GDM1 (cell line): ENCODE data around the gene KIAA1217.

Experiments used
- DNase-seq: peaks from one replicate; lab custom pipeline; 2025; lab: John Stamatoyannopoulos, UW

The KIAA1217 gene

DNA sequence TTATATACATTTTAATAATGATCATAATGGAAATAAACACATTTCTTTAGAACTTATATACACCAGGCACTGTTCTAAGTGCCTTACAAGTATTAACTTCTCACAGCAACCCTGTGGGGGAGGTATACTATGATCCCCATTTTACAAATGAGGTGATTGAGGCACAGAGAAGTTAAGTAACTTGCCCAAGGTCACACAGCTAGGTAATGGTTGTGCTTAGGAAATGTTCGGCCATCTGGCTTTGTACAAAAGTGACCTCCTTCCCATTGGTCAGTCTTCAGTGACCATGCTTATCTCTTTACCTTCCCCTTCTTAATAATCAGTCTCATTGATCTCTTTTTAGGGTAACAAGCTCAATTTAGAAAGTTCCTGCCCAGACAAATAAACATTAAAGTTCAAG lies 158.8 kb downstream of the KIAA1217 start:
- no peak for DNase-seq

DNA sequence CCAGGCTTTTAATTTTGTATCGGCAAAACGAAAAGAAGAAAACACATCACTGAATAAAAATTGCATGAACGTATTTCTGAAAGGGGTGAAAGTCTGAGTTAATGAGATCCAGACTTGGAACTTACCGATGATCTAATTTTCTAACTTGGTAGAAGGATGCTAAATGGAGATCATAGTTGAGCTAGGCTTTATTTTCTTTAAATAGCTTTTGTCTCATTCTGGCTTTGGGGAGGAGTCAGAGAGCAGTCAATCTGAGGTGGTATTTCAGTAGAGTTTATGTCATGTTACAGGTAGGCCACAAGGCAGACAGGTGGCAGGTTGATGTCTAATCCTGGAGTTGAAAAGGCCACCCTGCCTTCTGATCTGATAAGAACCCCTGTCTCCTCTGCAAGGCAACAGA lies 161.9 kb downstream of the KIAA1217 start:
- no peak for DNase-seq

DNA sequence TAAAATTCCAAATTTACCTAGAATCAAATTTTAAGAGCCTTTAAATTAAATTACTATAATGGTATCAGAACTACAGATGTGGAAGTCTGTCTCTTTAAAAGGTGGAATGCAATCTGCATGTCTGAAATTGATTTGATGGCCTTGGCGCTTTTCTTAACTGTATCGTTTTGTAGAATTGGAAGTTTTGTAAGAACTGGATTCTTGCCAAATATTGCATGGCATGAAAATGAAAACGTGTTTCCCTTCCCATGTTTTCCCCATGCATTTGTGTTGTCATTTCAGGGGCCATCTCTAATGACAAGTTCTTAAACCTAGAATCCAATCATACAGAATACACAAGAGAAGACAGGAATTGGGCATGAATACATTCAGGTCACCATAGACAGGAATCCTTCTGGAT lies 162.5 kb downstream of the KIAA1217 start:
- DNase-seq: no peak

DNA sequence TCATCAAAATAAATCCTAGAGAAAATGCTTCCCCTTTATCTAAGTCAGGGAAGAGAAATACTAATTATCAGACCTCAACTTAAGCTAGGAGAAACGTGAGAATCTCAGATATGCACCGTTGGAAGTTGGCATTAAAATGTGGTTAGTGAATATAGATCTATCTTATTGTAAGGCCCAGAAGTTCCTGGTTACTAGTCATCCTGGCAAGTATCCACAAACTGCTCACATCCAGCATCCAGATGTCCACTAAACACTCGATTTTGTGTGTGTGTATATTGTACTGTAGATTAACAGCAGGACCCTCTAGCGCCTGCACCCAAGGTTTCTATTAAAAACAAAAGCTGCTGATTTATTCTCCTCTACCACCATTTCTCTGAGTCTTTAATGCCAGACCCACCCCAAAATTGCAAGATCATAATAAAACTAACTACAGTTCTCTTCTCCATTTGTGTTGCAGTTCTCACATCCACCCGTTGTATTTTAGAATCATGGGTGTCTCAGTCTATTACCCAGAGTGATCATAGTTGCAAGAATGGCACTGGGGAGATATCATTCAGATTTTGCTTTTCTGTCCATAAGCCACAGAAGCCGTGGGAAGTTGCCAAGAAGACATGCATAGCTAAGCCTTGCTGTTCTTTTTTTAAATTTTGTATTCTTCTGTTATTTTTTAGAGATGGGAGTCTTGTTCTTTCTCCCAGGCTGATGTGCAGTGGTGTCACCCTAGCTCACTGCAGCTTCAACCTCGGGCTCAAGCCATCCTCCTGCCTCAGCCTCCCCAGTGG lies 165.4 kb downstream of the KIAA1217 start:
- DNase-seq: no peak

DNA sequence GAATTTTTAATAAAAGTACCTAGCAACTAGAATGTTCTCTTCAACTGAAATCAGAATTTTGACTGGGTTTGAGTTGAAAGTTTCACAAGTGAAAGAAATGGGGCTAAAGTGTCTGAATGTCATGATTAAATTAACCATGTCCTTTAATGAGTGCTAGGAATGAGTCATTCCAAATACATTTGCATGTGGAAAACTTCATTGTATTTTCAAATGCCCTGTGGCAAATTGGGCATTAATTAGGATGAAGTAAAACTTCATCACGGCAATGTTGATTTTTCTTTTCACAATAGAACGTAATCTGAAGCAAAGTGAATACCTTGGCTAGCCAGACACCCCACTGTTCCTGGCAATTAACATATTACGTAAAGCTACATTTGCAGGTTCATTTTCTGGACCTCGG lies 166.6 kb downstream of the KIAA1217 start:
- no peak for DNase-seq

DNA sequence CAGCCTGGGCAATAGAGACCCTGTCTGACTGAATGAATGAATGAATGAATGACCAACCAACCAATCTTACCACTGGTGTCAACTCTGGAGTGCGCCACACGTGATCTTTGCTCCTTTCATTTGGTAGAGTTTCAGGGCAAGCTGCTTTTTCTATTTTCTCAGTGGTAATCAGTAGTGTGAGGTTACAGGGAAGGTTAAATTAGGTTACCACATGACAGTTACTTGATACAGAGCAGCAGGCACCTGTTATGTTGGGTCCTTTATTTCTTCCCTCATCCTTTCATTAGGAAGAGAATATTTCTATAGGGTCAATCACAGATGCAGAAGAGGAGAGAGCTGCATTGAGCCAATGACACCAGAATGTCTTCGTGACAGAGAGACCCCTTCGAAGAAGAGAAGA lies 167.8 kb downstream of the KIAA1217 start:
- DNase-seq: no peak

DNA sequence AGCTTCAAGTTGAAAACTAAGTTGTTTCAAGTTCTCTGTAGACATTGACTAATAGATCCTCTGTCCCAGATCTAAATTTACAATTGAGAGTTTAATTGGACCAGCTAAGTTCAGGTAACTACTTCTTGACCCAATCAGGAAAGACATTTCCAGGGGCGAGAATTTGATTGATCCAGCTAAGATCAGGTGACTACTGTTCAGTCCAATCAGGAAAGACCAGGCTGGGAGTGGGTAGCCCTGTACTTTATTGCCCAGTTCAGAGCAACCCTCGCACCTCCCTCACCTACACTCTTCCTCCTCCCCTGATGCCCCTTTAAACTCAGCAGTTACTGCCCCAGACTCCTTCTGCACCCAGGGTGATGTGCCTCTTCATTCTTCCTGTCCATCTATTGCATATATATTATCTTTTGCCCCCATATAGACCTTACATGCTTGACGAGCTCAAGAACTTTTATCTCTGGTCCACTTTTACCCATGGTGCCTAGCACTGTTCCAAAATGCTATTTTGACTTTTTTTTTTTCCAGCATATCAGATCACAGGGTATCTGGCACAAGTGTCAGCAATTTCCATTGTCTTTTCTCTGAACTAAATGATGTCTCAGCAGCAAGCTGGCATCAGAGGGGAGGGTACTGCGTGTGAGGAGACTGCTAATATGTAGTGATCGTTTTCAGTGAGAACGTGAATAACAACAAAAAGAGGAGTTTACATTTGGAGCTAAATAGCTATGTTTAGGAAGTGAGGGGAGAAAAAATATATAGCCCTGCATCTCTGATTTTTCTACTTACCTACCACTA lies 169.4 kb downstream of the KIAA1217 start:
- DNase-seq: no peak

DNA sequence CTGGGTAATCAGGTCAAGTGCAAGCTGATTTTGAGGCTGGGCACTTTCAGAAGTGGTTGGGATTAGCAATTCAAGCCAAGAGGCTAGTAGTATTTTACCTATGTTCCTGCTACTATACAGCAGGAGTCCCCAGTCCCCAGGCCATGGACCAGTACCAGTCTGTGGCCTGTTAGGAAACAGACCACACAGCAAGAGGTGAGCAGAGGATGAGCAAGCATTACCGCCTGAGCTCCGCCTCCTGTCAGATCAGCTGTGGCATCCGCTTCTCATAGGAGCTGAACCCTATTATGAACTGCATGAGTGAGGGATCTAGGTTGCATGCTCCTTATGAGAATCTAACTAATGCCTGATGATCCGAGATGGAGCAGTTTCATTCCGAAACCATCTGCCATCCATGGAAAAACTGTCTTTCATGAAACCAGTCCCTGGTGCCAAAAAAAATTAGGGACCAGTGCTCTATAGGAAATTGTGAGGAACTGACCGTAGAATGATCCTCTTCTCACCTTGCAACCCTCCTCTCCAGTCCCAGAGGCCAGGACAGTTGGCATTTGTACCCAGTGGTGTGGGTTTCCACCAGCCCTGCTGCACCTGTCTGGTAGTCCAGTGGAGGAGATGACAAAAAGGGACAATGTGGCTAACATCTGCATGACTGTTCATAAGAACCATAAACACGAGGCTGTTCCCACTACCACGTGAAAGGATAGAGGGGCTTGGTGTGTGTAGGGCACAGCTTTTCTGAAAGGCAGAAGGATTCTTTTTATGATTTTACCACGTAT lies 172.5 kb downstream of the KIAA1217 start:
- DNase-seq: no peak

DNA sequence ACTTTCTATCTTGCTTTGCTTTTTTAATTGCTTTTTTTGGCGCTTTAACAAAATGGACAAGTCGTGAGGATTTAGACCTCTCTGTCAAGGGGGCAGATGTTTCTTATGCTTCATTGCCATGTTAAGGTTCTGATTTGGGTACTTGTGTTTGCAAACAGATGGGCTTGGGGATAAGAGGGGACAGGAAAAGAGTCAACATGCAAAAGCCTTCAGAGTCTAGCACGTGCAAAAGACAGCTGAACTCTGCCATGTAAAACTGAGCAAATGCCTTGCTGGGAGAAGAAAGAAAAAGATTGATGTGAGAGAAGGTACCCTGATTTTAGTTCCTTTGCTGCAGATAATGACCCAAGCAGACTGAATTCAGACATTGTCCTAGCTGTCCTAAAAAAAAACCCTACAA lies 173.1 kb downstream of the KIAA1217 start:
- DNase-seq: no peak

DNA sequence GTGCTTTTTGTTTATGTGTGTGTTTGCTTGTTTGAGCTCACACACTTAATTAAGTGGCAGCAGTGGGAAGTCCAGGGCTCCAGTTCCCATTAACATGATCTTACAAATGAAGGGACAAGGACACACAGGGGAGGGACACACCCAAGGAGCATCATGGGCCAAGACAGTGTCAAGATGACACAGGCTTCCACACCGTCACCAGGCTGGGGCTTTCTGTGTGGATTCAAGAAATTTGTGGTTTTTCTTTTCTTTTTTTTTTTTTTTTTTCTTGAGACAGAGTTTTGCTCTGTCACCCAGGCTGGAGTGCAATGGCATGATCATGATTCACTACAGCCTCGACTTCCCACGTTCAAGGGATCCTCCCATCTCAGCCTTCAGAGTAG lies 173.6 kb downstream of the KIAA1217 start:
- DNase-seq: no peak

DNA sequence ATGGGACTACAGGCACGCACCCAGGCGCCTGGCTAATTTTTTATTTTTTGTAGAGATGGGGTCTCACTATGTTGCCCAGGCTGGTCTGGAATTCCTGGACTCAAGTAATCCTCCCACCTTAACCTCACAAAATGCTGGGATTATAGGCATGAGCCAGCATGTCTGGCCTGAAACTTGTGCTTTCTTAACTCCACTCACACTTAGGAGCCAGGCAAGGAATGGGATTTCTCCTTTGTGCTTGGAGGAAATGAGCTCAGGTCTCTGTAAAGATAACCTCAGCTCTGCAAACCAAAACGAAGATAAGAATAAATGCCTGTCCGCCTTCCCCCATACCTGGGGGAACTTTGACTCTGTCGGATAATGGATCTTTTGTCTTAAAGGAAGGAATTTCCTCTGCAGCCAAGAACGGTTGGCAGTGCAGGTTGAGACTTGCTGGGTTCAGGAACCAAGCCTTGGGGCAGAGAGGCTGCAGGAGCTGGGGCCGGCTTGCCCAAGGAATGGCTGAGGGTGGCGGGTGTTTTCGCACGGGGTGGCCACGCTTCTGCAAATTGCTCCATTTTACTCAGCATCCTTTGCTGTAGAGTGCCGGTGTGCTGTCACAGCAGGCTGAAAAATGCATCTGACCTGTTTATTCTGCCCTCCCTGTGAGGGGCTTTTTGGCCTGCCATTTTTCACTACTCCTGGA lies 174.2 kb downstream of the KIAA1217 start:
- no peak for DNase-seq

DNA sequence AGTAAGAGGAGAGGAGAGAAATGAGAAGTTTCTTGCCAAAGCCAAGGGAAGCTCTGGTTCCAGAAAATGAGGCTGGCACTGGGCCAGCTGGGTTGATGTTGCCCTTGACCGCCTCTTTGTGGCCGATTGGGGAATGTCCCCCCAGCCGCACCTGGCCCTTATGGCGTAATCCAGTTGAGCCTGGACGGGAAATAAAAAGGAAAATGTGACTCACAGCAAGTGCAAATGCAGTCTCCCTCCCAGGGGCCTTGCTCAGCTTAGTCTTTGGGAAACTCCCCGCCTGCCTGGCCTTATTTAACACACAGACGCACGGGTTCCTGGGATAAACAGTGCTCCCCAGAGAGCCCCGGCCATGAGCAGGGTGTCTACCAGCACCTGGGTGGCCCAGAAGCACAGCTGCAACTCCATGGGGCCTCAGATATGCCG lies 174.8 kb downstream of the KIAA1217 start:
- DNase-seq: no peak

DNA sequence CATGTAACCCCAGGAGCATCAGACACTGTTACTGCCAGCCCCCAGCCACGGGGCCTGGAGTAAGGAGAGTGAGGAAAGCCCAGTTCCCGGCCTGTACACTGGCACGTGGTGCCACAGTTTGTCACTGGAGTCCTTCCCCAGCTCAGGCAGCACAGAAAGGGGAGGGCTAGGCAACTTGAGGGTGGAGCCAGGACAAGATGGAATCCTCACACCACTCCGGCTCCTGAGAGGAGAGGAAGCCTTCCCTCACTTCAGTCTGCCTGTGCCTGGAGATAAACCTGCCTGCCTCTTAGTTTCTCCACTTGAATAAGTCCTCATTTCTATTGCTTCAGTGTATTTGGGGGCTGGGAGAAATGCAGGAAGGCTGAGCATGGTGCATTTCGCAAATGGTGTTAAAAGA lies 176.0 kb downstream of the KIAA1217 start:
- no peak for DNase-seq

DNA sequence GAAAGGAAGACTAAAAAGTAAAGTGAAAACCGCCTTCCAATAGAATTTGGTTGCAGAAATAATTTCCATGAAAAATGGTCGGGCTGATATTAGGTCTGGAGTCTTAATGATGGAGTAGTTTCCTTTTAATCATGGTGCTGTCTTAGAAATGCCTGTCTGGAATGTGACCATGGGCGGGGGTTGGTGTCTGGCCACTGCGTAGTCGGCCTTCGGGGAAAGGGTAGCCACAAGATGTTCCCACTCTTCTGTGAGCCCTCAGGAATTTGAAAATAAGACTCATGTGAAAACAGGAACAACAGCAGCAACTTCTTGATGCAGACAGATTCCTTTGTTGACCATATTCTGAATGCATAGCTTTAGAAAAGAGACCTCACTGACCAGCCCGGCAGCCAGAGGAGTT lies 176.8 kb downstream of the KIAA1217 start:
- DNase-seq: no peak

DNA sequence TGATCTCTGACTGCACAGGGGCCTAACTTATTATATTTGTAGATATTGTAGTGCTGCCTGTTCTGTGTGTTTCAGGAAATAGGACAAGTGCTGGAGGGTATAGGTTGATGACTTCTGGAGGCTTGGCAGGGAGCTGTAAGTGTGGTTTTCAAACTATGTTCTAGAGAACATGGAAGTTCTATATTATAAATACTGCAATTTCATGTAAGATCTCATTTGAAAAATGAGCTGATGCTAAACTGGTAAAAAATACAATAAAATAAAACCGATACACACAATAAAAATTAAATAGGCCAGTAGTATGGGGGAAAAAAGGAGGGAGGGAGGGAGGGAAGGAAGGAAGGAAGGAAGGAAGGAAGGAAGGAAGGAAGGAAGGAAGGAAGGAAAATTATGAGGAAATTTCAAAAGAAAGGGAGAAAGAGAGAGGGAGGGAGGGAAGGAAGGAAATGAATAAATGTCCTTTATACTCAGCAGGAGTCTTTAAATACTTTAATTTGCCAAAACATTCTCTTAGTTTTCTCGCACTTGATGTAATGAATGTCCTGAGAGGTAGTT lies 181.3 kb downstream of the KIAA1217 start:
- DNase-seq: no peak

DNA sequence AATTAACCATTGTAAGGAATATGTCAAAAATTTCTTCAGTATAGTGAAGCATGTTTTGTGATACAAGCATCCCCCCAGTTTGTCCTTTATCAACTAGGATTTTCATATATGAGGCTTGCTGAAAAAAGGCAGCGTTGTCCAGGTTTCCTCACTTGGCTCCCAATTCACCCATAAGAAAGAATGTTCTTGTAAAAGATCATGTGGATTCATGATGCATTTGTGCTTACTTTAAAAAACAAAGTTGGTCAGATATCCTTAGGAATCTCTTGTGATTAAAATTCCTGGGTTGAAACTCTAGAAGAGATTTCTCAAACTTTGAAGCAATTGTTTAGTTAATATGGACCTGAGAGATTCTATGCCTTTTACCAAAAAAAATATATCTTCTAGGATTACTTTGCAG lies 181.8 kb downstream of the KIAA1217 start:
- DNase-seq: no peak

DNA sequence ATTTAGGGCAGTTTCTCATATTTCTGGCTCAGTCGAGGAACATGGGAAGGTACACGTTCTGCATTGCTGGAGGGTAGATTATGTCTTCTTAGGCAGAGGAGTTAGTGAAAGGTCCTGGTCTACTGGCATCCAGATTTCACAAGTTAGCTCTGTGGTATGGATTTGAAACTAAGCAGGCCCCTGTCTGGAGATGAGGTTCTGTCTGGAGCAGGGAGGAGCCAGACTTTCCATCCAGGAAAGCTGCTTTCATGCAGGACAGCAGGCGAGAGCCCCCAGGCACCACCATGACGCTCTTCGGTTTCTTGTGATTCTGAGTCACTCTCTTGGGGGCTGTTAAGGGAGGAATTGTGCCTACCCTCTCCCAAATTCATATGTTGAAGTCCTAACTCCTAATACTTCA lies 184.3 kb downstream of the KIAA1217 start:
- no peak for DNase-seq

DNA sequence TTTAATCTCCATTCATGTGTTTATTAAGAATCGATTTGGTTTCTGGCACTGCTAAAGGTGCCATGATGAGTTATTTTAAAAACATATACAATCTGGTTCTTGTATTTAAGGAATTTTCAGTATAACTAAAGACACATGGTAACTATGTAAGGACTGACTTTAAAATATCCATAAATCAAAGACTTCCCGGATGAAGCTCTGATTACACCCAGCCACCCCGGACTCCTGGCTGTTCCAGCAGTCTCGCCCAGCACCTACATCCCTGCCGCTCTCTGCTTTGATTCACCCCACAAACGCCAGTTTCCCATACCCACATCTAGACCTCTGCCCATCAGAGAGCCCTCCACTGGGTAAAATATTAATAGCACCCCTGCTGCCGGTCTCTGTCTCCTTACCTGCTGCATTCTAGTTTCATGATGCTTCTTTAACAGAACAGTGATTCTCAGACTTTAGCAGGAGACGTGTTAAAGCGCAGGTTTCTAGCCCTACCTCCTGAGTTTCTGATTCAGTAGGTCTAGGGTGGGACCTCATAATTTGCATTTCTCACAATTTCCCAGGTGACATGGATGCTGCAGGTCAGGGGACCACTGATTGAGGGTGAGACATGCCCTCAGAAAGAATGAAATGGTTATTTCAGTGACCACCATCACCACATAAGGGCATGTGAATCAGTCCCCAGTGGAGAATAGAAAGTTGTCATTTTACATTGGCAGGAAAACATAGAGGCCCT lies 185.7 kb downstream of the KIAA1217 start:
- no peak for DNase-seq

DNA sequence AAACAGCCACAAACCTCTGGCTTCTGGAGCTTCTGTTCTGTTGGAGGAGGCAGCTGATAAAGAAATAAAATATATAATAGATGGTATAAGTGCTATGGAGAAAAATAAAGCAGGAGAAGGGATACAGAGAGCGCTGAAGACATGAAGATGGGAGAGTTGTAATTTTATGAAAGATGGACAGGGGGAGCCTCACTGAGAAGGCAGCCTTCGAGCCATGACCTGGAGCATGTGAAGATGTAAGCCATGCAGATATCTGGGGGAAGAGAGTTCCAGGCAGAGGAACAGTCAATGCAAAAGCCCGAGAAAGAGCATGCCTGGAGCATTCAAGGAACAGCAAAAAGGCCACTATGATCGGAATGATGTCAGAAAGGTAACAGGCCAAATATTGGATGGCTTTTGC lies 187.5 kb downstream of the KIAA1217 start:
- no peak for DNase-seq

DNA sequence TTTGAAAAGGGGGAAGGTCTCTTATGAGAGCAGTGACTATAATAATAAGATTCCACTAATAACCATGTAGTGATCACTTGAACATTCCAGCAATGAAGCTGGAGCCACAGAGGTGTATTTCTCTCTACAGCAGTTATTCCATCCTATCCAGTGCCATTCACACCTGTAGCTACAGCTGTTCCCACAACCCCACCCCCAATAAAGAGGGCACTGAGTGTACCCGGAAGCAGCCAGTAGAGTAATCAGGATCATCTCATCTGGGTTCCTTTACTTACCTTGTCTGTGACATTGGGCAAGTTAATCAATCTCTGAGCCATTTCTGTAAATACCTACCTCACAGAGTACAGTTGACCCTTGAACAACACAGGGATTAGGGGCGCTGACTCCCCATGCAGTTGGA lies 188.7 kb downstream of the KIAA1217 start:
- DNase-seq: no peak

DNA sequence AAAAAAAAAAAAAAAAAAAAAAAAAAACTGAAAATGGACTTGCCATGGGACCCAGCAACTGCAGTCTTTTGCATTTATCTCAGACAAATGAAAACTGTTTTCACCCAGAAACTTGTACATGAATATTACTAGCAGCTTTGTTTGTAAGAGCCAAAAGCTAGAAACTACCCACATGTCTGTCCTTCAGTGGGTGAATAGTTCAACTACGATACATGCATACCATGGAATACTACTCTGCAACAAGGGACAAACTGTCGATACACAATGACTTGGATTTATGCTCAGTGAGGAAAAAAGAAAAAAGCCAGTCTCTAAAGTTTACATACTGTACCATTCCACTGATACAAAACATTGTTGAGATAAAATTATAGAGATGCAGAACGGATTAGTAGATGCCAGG lies 195.6 kb downstream of the KIAA1217 start:
- DNase-seq: no peak
